Smooth muscle cell (in vitro differentiated cells): ENCODE data around the gene NPFFR2. TPM values are rescaled to one million over a fixed set of nuclear protein-coding genes. Genes with fewer than 3 reads are reported as not detected.
"Not testable (repeated sequence)": the region's sequence is repeated elsewhere in the genome, so short reads cannot be mapped to it uniquely, and the experiment has no call there.

Experiments
- DNase-seq: peaks from one replicate; lab custom pipeline; 2025; ENCODE audit not compliant: unreplicated experiment; lab: John Stamatoyannopoulos, UW
- H2AFZ ChIP-seq: fragments of 200-600 bp; sonication (generic); 2 replicates; pipeline ENCODE4 v1.6.0; 2016; ENCODE audit warnings: antibody characterized with exemption, low read depth, mild to moderate bottlenecking
- H3F3A ChIP-seq: fragments of 200-600 bp; sonication (generic); 2 replicates; pipeline ENCODE4 v1.6.0; 2017; ENCODE audit warnings: antibody characterized with exemption, low read depth
- H3K27ac ChIP-seq: fragments of 200-600 bp; sonication (generic); 2 replicates; pipeline ENCODE4 v1.5.1; 2016; ENCODE audit warnings: low read depth, mild to moderate bottlenecking
- H3K27me3 ChIP-seq: fragments of 200-600 bp; sonication (generic); 2 replicates; pipeline ENCODE4 v1.6.1; 2016; ENCODE audit warnings: low read depth, mild to moderate bottlenecking
- H3K36me3 ChIP-seq: fragments of 200-600 bp; sonication (generic); 2 replicates; pipeline ENCODE4 v1.5.1; 2016; ENCODE audit warnings: low read depth
- H3K4me1 ChIP-seq: fragments of 200-600 bp; sonication (generic); 2 replicates; pipeline ENCODE4 v1.5.1; 2016; ENCODE audit warnings: low read depth
- H3K4me2 ChIP-seq: fragments of 200-600 bp; sonication (generic); 2 replicates; pipeline ENCODE4 v1.6.0; 2016; ENCODE audit warnings: mild to moderate bottlenecking
- H3K4me3 ChIP-seq: fragments of 200-600 bp; sonication (generic); 2 replicates; pipeline ENCODE4 v1.5.1; 2016; ENCODE audit warnings: mild to moderate bottlenecking
- H3K79me2 ChIP-seq: fragments of 200-600 bp; sonication (generic); 2 replicates; pipeline ENCODE4 v1.6.0; 2016; ENCODE audit warnings: low read depth, mild to moderate bottlenecking
- H3K9ac ChIP-seq: fragments of 200-600 bp; sonication (generic); 2 replicates; pipeline ENCODE4 v1.6.0; 2016; ENCODE audit warnings: low read depth
- H3K9me3 ChIP-seq: fragments of 200-600 bp; sonication (generic); replicated peaks from 2 replicates; pipeline ENCODE4 v1.5.1; 2016; ENCODE audit warnings: low read depth
- H4K20me1 ChIP-seq: fragments of 200-600 bp; sonication (generic); 2 replicates; pipeline ENCODE4 v1.6.0; 2016; ENCODE audit warnings: low read depth
- CTCF ChIP-seq: fragments of 200-600 bp; sonication (generic); IDR thresholded peaks from 2 replicates; pipeline ENCODE4 v1.5.1; 2017; ENCODE audit warnings: borderline replicate concordance, mild to moderate bottlenecking, antibody characterized with exemption; ENCODE audit not compliant: insufficient read depth, poor library complexity, severe bottlenecking
- WGBS: methylation state at CpG from one replicate; pipeline ENCODE4 v1.1.7; 2016; ENCODE audit warnings: low lambda C conversion rate; 5-methylcytosine and 5-hydroxymethylcytosine counted together
- polyA plus RNA-seq: library from polyadenylated mRNA; unstranded; fragments of >200 nt; fragmentation: Nextera tagmentation; extraction: Ambion mirVana; gene quantifications from 2 replicates; pipeline ENCODE4 v1.2.1, GENCODE V29; 2016
- total RNA-seq: library from RNA; depleted of rRNA; stranded (reverse); fragments of >200 nt; gene quantifications from 2 replicates; pipeline ENCODE4 v1.2.3, GENCODE V29; 2014

NPFFR2 gene
- total and polyA plus RNA-seq, 2 experiments from 2014 or later = 0.34 TPM; not detected in 1

GRCh38 chr4:72084587-72085011, 52.8 kb downstream of the NPFFR2 start:
- Histone ChIP-seq H3K27ac (peak overlapping the region; percentile 28), H3K4me3 (no peak overlapping the region), H3K4me1 (no peaks in the 10 kb centered on the region), H4K20me1 (no peaks in the 10 kb centered on the region), H3K9ac (no peak overlapping the region), H3K36me3 (no peaks in the 10 kb centered on the region), H3K79me2 (no peaks in the 10 kb centered on the region), H3K9me3 (no peaks in the 10 kb centered on the region), H3K4me2 (peak overlapping the region; percentile 31), H2AFZ (peak overlapping the region; percentile 41), H3F3A (no peaks in the 10 kb centered on the region), H3K27me3 (no peaks in the 10 kb centered on the region)
- WGBS = 52% methylated on average over 3 of the region's 3 CpGs
- DNase-seq = no peak
- TF ChIP-seq CTCF = no peak

GRCh38 chr4:72090606-72091005, 58.8 kb downstream of the NPFFR2 start:
- H3K36me3 ChIP-seq, H3K4me1 ChIP-seq, H3K79me2 ChIP-seq, H3K9me3 ChIP-seq, H3K27me3 ChIP-seq, H3K27ac ChIP-seq, H3K4me3 ChIP-seq, H4K20me1 ChIP-seq, H2AFZ ChIP-seq, H3K4me2 ChIP-seq, H3F3A ChIP-seq, DNase-seq, H3K9ac ChIP-seq: not testable (repeated sequence)
- 98% methylated on average over 2 of the region's 2 CpGs for WGBS

DNA sequence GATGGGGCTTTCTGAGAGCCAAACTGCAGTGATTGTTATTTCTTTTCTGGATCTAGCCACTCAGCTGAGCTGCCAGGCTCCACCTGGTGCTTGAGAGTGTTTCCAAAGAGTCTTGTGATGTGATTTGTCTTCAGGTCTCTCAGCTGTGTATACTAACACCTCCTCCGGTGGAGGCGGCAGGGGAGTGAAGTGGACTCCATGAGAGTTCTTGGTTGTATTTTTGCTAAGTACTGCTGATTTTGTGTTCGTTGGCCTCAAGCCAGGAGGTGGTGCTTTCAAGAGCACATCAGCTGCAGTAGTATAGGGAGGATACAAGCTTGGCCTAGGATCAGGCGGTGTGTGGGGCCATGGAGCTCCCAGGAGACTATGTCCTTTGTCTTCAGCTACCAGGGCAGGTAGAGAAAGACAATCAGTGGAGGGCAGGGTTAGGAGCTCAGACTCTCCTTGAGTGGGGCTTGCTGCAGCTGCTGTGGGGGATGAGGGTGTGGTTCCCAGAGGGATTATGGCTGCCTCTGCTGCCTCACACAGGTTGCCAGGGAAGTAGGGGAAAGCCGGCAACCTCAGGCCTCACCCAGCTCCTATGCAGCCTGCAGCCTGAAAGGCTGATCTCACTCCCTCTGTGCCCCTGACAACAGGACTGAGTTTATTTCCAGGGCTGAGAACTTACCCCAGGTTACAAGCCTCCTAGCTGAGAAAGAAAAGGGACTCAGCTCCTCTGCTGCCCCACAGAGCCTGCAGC, 62.4 kb downstream of the NPFFR2 start:
- H4K20me1 ChIP-seq = no peaks in the 10 kb centered on the region
- H3K9ac ChIP-seq = no peak overlapping the region
- H3F3A ChIP-seq = no peaks in the 10 kb centered on the region
- H3K4me2 ChIP-seq = no peak overlapping the region
- H3K36me3 ChIP-seq = no peaks in the 10 kb centered on the region
- H3K79me2 ChIP-seq = no peaks in the 10 kb centered on the region
- H2AFZ ChIP-seq = no peak overlapping the region
- WGBS = 95% methylated on average over 5 of the region's 5 CpGs
- H3K4me3 ChIP-seq = no peak overlapping the region
- no peaks in the 10 kb centered on the region for H3K4me1 ChIP-seq
- no peak for TF ChIP-seq CTCF
- no peaks in the 10 kb centered on the region for H3K9me3 ChIP-seq
- DNase-seq = no peak
- no peaks in the 10 kb centered on the region for H3K27me3 ChIP-seq
- H3K27ac ChIP-seq = no peak overlapping the region

DNA sequence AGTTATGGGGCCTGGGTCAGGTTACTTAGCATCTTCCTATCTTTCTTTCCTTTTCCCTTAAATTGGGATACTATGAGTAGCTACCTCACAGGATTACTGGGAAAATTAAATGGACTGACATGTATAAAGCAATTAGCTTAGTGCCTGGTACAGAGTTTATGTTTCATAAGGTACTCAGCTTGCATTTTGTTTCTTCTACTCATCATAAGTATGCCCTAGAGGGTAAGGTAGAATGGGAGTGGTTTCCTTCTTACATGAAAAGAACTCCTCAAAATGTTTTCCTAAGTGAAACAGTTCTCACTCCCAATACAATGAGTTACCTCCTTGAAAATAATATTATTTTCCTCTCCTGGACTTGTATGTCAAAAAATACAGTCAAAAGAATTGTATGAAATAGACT, 75.7 kb downstream of the NPFFR2 start:
- Histone ChIP-seq H2AFZ (no peak overlapping the region), H3K4me2 (no peak overlapping the region), H3K4me3 (no peak overlapping the region), H3K27me3 (no peaks in the 10 kb centered on the region), H3K9ac (no peak overlapping the region), H3K36me3 (no peaks in the 10 kb centered on the region), H3K4me1 (no peaks in the 10 kb centered on the region), H3K27ac (no peak overlapping the region), H3K9me3 (no peaks in the 10 kb centered on the region), H4K20me1 (no peaks in the 10 kb centered on the region), H3F3A (peaks cover 6% of the 10 kb centered on the region), H3K79me2 (no peaks in the 10 kb centered on the region)
- no peak for TF ChIP-seq CTCF
- DNase-seq = no peak
